NCI-H2107 (cell line): ENCODE results near the gene PPTC7.
"Not testable (repeated sequence)": the region's sequence is repeated elsewhere in the genome, so short reads cannot be mapped to it uniquely, and the experiment has no call there.

Experiments used
- DNase-seq: peaks from one replicate; lab custom pipeline; 2025; lab: John Stamatoyannopoulos, UW

The PPTC7 gene

DNA sequence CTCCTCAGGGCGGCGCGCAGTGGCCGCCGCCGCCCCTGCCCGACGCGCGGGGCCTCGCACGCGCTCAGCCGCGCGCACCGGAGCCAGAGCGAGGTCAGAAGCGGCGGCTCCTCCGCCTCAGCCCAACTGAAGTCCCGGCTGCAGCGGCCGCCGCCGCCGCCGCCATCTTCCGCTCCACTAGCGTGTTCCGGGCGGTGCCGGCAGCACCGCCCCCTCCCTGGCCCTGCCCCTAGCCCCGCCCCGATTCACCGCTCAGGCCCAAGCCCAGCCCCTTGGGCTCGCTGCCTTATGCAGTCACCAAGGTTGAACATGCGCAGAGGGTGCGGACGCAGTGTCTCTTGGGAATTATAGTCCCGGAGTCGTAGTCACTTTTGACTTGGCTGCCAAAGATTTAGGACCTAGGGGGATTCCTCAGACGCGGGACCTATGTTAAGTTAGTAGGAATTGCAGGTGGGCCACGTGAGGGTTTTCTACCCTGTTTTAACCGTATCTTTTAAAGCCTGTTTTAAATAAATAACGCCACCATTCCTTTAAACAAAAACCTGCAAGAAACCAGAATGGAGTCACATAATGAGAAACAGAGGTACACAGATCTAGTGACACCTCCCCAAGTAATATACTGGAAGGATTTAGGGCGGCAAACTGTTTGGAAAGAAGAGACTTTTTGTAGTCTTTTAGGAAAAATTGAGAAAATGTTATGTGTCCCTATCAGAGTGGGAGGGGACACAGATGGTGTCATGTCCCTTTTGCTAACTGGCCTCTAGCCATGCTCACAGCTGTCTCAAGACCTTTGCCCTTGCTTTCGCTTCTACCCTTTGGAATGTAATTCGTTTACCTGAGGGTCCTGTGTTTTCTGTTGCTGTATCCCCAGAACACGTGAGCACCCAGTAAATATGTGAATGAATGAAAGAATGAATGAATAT, at the start of gene PPTC7:
Gene PPTC7, minus strand, starts transcription at position 182 of the 923 bp plus-strand sequence. CDS start 287 bp downstream, outside the sequence.
- DNase-seq, result peak; percentile 97

GRCh38 chr12:110627500-110628195, 44.5 kb upstream of the PPTC7 start:
- DNase-seq, result no peak

DNA sequence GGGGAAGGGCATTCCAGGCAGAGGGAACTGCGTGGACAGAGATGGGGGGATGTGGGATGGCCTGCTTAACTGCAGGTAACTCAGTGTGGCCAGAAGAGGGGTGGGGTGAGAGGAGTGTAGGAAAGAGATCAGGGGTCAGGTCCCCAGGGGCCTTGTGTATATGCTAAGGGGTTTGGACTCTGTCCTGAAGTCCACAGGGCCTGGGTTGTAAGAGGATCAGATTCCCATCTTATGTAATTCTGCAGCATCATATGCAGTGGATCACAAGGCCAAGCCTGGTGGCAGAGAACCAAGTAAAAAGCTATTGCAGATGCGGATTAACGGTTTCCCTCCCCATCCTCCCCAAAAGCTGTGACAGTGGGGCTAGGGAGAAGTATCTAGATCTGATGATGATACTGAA, 39.5 kb upstream of the PPTC7 start:
- DNase-seq, result no peak

DNA sequence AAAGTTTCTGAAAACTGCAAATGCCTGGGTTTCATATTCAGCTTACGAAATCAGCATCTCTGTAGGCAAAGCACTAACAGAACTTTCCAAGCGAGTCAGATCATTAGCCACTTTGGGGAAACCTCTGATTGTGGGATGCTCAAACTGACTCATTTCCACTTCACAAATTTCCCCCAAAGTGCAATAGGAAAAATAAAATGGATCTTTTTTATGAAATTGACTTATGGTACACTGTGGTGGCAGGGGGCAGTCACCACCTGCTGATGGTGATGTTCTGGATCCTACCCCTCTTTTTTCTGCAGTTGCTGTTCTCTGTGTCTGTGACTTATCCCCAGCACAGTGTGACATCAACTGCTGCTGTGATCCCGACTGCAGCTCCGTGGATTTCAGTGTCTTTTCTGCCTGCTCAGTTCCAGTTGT, 36.4 kb upstream of the PPTC7 start:
- DNase-seq, result no peak

GRCh38 chr12:110616471-110617115, 33.5 kb upstream of the PPTC7 start:
- DNase-seq, result no peak

- no peak for DNase-seq
Observed at GRCh38 chr12:110615171-110615570, 32.1 kb upstream of the PPTC7 start.

DNA sequence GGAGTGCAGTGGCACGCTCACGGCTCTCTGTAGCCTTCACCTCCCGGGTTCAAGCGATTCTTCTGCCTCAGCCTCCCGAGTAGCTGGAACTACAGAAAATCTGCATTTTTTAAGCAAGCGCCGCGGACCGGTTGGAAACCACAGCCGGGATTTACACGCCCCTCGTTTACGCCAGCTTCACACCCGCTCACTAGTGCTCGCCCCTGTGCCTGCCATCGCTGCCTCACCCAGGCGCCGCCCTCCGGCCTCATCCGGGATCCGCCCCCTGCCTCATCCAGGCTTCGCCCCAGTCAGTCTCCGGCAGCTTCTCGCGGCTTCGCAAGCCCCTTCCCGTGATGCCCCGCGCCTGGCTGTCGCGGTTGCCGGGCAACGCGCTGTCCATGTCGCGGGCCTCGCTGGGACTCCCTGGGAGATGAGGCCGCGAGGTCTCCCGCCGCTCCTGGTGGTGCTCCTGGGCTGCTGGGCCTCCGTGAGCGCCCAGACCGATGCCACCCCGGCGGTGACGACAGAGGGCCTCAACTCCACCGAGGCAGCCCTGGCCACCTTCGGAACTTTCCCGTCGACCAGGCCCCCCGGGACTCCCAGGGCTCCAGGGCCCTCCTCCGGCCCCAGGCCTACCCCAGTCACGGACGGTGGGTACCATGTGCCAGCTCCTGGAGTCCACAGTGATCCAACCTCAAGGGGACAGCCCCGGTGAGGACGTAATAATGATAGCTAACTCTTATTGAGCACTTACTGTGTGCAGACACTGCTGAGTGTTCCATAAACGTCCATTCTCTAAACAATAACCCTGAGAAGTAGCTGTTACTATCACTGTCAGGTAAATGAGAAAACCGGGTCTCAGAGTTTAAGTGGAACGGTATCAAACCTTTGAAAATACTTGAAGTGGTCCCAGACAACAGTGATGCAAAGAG, 30.9 kb upstream of the PPTC7 start, which contains the start of gene TCTN1:
Gene TCTN1, plus strand, starts transcription at position 359 of the 914 bp plus-strand sequence. Its CDS starts 54 bp downstream, at position 413.
- peak; percentile 91 for DNase-seq

- no peak for DNase-seq
Observed at GRCh38 chr12:110613071-110613770, 30.1 kb upstream of the PPTC7 start.

DNA sequence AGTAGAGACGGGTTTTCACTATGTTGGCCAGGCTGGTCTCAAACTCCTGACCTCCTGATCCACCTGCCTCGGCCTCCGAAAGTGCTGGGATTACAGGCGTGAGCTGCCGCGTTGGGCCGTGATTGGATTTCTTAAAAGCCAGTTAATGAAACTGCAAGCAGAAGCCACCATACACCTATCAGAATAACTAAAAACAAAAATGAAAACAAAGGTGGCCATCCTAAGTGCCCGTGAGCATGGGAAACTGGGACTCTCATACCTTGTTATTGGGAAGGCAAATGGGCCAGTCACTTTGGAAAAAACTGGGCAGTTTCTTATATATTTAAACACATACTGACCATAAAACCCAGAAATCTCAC, 23.1 kb upstream of the PPTC7 start:
- no peak for DNase-seq

DNA sequence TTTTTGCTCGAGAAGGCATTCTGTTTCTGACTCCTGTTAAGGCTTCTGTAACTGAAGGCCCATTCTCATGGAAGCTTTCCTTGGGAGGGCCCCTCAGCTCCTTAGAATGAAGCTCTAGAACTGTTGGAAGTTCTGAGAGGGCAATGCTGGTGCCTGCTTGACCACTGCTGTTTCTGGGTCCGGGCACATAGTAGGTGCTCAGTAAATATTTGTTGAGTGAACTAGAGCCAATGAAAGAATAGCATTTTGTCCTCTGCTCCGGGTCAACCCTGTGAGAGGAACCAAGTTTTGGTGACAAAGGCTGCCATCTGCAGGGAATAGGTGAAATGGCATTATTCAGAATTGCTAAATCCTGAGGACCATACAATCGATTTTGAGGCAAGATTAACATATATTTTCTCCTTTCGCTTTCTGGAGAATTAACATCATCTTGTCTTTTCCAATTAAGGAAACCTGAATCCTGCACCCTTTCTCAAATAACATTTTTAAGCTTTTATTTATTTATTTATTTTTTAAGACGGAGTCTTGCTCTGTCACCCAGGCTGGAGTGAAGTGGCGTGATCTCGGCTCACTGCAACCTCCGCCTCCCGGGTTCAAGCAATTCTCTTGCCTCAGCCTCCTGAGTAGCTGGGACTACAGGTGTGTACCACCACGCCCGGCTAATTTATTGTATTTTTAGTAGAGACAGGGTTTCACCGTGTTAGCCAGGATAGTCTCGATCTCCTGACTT, 19.1 kb upstream of the PPTC7 start:
- DNase-seq, result peak; percentile 32

DNA sequence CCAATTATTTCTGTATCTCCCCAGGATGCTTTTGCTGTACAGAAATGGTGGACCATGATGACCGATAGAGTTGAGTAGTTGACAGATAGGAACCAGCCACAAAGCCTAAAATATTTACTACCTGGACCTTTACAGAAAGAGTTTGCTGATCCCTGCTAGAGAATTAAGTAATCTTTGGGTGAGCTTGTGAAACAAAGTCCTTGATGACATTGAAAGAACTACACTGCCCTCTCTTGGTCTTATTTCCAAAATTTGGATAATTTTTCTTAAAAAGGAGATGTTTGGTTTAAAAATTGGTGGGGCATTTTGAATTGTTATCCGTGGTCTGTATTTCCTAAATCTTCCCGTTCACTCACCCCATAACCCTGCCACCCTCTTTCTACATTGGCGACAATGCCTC, 17.1 kb upstream of the PPTC7 start:
- DNase-seq, result no peak

DNA sequence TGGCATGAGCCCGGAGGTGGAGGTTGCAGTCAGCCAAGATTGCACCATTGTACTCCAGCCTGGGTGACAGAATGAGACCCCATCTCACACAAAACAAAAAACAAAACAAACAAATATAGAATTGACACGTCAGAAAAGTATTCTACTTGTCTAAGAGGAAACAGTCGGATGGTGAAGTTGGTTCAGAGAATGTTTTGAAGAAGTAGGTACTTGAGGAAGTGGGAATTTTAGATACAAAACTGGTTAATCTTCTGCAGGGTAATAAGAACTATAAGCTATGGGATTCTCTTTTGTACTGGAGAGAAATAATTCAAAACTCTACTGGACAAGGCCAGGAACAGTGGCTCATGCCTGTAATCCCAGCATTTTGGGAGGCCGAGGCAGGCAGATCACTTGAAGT, 16.2 kb upstream of the PPTC7 start:
- DNase-seq, result no peak

DNA sequence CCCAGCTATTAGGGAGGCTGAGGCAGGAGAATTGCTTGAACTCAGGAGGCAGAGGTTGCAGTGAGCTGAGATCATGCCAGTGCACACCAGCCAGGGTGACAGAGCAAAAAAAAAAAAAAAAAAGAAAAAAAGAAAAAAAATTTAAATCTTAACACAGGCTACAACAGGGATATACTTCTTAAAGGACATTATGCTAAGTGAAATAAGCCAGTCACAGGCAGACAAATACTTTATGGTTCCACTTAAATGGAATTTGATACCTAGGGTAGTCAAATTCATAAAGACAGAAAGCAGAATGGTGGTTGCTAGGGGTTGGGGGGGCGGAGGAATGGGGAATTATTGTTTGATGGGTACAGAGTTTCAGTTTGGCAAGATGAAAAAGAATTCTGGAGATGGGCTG, 14.8 kb upstream of the PPTC7 start:
- DNase-seq, result no peak

- not testable (repeated sequence) for DNase-seq
Observed at GRCh38 chr12:110592919-110593318, 9.8 kb upstream of the PPTC7 start.

DNA sequence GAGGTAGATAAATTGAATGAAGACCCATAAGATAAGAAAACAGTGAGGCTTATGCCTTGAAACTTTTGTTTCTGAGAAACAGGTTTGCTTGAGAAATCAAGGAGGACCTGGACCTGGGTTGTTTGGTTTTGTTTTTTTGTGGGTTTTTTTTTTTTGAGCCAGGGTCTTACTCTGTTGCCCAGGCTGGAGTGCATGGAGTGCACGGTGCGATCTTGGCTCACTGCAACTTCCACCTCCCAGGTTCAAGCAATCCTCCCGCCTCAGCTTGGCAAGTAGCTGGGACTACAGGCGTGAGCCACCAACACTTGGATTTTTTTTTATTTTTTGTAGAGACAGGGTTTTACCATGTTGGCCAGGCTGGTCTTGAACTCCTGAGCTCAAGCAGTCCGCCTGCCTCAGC, 9.0 kb upstream of the PPTC7 start:
- DNase-seq, result no peak

DNA sequence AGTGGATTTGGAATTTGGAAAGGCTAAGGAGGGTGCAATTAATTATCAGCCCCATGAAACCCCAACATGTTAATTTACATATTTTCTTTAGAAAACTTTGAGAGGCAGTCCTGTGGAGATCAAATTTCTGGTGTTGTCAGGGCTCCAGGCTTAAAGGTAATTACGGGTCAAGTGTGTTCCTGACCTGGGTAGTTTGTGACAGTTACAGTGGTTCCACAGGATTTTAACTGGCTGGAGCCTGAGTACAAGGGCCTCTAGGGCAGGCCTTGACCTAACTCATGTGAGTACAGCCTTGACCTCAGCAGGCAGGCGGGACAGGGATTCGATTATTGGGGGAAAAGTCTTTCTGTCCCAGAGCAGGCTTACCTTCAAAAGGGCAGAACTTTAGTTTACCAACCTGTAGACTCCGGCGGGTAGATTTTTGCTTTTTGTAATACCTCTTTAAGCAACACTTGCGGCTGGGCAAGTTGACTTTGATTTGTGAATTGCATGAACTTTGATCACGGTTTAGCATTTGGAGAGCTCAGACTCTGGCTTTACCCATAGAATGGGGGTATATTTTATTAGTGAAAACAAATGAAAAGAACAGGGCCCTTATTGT, 8.4 kb upstream of the PPTC7 start:
- DNase-seq, result no peak

- no peak for DNase-seq
Observed at GRCh38 chr12:110590806-110591326, 7.7 kb upstream of the PPTC7 start.

GRCh38 chr12:110590059-110590458, 6.9 kb upstream of the PPTC7 start:
- no peak for DNase-seq

DNA sequence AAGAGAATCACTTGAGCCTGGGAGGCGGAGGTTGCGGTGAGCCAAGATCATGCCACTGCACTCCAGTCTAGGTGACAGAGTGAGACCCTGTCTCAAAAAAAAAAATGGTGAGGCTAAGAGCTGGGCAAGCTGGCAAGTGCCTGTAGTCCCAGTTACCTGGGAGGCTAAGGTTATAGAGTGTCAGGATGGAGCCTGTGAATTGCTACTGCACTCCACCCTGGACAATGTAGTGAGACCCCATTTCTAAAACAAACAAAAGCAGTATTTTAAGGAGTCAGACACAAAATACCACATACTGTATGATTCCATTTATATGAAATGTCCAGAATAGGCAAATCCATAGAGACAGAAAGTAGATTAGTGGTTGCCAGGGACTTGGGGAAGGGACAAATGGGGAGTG, 4.0 kb upstream of the PPTC7 start:
- not testable (repeated sequence) for DNase-seq
